Medulla oblongata (tissue), 1 donor: Measurements from ENCODE around the gene CARD10.
A peak's percentile ranks its signal among the peaks of the same experiment; 100 is the strongest.

Experiments used
- DNase-seq: peaks from one replicate; pipeline ENCODE4 v3.0.0-alpha.2; 2015; ENCODE audit errors: extremely low spot score

CARD10 gene

GRCh38 chr22:37462436-37462835, 56.8 kb downstream of the CARD10 start:
- no peak for DNase-seq

- no peak for DNase-seq
These were observed 57.3 kb downstream of the CARD10 start for GRCh38 chr22:37461961-37462360.

GRCh38 chr22:37460684-37461083, 58.5 kb downstream of the CARD10 start:
- no peak for DNase-seq

GRCh38 chr22:37459206-37459605, 60.0 kb downstream of the CARD10 start:
- DNase-seq, result no peak

- DNase-seq, result peak; percentile 54
These were observed 61.9 kb downstream of the CARD10 start for GRCh38 chr22:37457093-37457893.

GRCh38 chr22:37456346-37456745, 62.9 kb downstream of the CARD10 start:
- DNase-seq, result no peak

GRCh38 chr22:37455896-37456295, 63.3 kb downstream of the CARD10 start:
- DNase-seq, result no peak

GRCh38 chr22:37454857-37455686, 64.1 kb downstream of the CARD10 start:
- no peak for DNase-seq

GRCh38 chr22:37453696-37454095, 65.5 kb downstream of the CARD10 start:
- no peak for DNase-seq

- no peak for DNase-seq
These were observed 68.0 kb downstream of the CARD10 start for GRCh38 chr22:37451218-37451617.

- no peak for DNase-seq
These were observed 69.7 kb downstream of the CARD10 start for GRCh38 chr22:37449331-37450001.

GRCh38 chr22:37448516-37449127, 70.6 kb downstream of the CARD10 start:
- DNase-seq, result peak; percentile 4

- DNase-seq, result no peak
These were observed 73.7 kb downstream of the CARD10 start for GRCh38 chr22:37445501-37445900.

- no peak for DNase-seq
These were observed 75.2 kb downstream of the CARD10 start for GRCh38 chr22:37443977-37444376.

GRCh38 chr22:37443086-37443485, 76.1 kb downstream of the CARD10 start:
- no peak for DNase-seq

- DNase-seq, result no peak
These were observed 76.7 kb downstream of the CARD10 start for GRCh38 chr22:37442537-37442936.

GRCh38 chr22:37442135-37442534, 77.1 kb downstream of the CARD10 start:
- no peak for DNase-seq

- DNase-seq, result no peak
These were observed 78.3 kb downstream of the CARD10 start for GRCh38 chr22:37440875-37441274.
